ENCODE results near the gene HDAC1. TPM values are rescaled to one million over a fixed set of nuclear protein-coding genes. Genes with fewer than 3 reads are reported as not detected.

HDAC1 gene
- total and polyA plus RNA-seq, 2 donors (not counting 1 experiment from before 2014, with no cell fraction given) = 100 to 159 TPM

DNA sequence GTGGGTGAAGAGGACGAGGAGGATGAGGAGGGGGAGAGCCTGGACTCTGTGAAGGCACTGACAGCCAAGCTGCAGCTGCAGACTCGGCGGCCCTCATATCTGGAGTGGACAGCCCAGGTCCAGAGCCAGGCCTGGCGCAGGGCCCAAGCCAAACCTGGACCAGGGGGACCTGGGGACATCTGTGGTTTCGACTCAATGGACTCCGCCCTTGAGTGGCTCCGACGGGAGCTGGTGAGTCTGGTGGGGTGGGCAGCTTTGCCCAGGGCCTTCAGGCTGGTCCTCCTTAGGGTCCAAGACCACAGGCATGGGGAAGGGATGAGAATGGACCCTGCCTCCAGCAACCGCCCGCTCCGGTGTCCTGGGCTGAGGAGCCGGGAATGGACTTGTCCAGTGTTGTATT, 44.4 kb upstream of the HDAC1 start:
- no peak for DNase-seq (ENCODE audit: low read depth in 2 of 2)
- Histone ChIP-seq H2AFZ (ENCODE audit: low read length) (no peak overlapping the region), H3K36me3 (ENCODE audit: control insufficient read depth, insufficient read depth, low read length) (no peaks in the 10 kb centered on the region), H3K9ac (ENCODE audit: insufficient read depth, low read length) (no peak overlapping the region), H3K4me1 (ENCODE audit: control insufficient read depth, extremely low read depth, insufficient read depth, low read length) (peaks cover 15% of the 10 kb centered on the region), H3K4me3 (replicated peaks in 1 of 4; ENCODE audit: control extremely low read depth in 1 of 4, insufficient read depth in 1 of 4, low read depth in 3 of 4, low read length in 4 of 4) (no peak overlapping the region), H3K4me2 (ENCODE audit: extremely low read depth, insufficient read depth, low read length) (no peak overlapping the region), H3K9me3 (ENCODE audit: control insufficient read depth, insufficient read depth, low read depth, low read length) (no peaks in the 10 kb centered on the region), H3K27me3 (ENCODE audit: control insufficient read depth, insufficient read depth, low read length) (no peaks in the 10 kb centered on the region), H4K20me1 (ENCODE audit: control insufficient read depth, extremely low read depth, insufficient read depth, low read length) (no peaks in the 10 kb centered on the region), H3K79me2 (ENCODE audit: control insufficient read depth, insufficient read depth, low read length) (no peaks in the 10 kb centered on the region), H3K27ac (ENCODE audit: insufficient read depth, low read length) (peak overlapping the region; percentile 64)
- no peak for TF ChIP-seq EZH2 (IDR thresholded peaks at IDR 0.05; ENCODE audit: low read length, missing control alignments)
- TF ChIP-seq, protein P1, sequence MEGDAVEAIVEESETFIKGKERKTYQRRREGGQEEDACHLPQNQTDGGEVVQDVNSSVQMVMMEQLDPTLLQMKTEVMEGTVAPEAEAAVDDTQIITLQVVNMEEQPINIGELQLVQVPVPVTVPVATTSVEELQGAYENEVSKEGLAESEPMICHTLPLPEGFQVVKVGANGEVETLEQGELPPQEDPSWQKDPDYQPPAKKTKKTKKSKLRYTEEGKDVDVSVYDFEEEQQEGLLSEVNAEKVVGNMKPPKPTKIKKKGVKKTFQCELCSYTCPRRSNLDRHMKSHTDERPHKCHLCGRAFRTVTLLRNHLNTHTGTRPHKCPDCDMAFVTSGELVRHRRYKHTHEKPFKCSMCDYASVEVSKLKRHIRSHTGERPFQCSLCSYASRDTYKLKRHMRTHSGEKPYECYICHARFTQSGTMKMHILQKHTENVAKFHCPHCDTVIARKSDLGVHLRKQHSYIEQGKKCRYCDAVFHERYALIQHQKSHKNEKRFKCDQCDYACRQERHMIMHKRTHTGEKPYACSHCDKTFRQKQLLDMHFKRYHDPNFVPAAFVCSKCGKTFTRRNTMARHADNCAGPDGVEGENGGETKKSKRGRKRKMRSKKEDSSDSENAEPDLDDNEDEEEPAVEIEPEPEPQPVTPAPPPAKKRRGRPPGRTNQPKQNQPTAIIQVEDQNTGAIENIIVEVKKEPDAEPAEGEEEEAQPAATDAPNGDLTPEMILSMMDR (conservative IDR thresholded peaks at IDR 0.05 in 1 of 2, IDR thresholded peaks at IDR 0.05 in 1 of 2; ENCODE audit: low read depth in 1 of 2, low read length in 2 of 2) = no peak

DNA sequence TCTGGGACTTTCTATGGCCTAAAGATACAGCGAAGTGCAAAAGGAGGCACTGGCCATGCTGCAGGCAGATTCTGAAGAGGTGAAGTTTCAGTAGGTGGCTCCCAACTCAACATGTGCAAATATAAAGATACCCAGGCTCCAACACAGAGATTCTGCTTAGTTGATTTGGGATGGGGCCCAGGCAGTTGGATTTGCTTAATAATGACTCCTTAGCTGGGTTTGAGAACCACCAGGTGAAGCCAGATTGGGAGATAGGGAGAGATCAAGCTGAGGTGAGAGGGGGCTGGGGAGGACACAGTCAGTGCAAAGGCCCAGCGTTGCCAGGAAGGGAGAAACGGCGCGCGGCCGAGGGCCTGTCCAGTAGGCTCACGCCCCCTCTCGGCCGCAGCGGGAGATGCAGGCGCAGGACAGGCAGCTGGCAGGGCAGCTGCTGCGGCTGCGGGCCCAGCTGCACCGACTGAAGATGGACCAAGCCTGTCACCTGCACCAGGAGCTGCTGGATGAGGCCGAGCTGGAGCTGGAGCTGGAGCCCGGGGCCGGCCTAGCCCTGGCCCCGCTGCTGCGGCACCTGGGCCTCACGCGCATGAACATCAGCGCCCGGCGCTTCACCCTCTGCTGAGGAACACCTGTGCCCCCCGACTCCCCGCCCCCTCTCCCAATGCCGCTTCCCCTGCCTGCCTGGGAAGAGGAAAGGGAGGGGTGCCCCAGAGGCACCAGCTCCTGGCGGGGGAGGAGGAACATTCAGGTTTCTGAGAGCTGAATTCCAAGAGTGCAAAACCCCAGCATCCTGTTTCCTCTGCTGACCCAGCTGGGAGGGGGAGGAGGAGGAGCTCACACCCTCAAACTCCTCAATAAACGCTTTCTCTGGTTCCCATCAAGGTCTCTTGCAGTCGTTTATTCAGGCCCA, 43.6 kb upstream of the HDAC1 start:
- Histone ChIP-seq H3K4me3 (replicated peaks in 1 of 4; ENCODE audit: control extremely low read depth in 1 of 4, insufficient read depth in 1 of 4, low read depth in 3 of 4, low read length in 4 of 4) (no peak overlapping the region), H3K9me3 (ENCODE audit: control insufficient read depth, insufficient read depth, low read depth, low read length) (no peaks in the 10 kb centered on the region), H3K79me2 (ENCODE audit: control insufficient read depth, insufficient read depth, low read length) (no peaks in the 10 kb centered on the region), H3K27ac (ENCODE audit: insufficient read depth, low read length) (peak overlapping the region; percentile 64), H3K9ac (ENCODE audit: insufficient read depth, low read length) (no peak overlapping the region), H3K27me3 (ENCODE audit: control insufficient read depth, insufficient read depth, low read length) (no peaks in the 10 kb centered on the region), H3K4me1 (ENCODE audit: control insufficient read depth, extremely low read depth, insufficient read depth, low read length) (peaks cover 13% of the 10 kb centered on the region), H3K4me2 (ENCODE audit: extremely low read depth, insufficient read depth, low read length) (peak overlapping the region; percentile 10), H4K20me1 (ENCODE audit: control insufficient read depth, extremely low read depth, insufficient read depth, low read length) (no peaks in the 10 kb centered on the region), H2AFZ (ENCODE audit: low read length) (no peak overlapping the region), H3K36me3 (ENCODE audit: control insufficient read depth, insufficient read depth, low read length) (no peaks in the 10 kb centered on the region)
- DNase-seq (ENCODE audit: low read depth in 2 of 2) = peak; percentile 52 to 60
- TF ChIP-seq, protein P1 (conservative IDR thresholded peaks at IDR 0.05 in 1 of 2, IDR thresholded peaks at IDR 0.05 in 1 of 2; ENCODE audit: low read depth in 1 of 2, low read length in 2 of 2) = peak; percentile 71 to 73
- no peak for TF ChIP-seq EZH2 (IDR thresholded peaks at IDR 0.05; ENCODE audit: low read length, missing control alignments)

DNA sequence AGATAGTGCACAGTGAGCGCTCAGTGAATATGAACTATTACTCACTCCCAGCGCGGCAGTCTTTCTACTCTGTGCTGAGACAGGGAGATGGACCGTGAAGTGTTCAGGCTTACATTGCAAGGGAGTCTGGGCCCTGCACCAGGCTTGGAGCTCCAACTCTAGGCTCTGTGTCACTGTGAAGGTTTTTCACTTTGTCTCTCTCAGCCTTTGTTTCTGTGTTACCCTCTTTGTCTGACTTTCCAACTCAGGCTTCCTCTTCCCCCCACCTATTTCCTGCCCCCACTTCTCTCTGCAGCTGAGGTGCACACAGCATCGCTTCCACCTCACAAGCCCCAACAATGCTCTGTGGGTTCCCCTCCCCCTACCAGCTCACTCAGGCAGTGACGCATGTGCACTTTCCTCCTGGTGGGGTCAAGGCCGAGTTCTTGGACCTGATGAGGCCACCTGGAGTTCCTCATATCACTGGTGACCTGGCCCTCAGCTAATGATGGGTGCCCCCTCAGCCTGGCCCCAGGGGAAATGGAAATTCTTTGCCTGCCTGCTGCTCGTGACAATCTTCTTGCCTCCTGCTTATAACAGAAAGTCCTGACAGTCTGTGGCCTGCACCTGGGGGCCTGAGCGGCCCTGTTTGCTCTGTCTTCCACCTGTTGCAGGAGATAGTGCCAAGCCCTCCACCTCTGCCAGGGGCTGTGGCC, 41.9 kb upstream of the HDAC1 start:
- Histone ChIP-seq H3K9ac (ENCODE audit: insufficient read depth, low read length) (no peak overlapping the region), H3K4me2 (ENCODE audit: extremely low read depth, insufficient read depth, low read length) (no peak overlapping the region), H3K36me3 (ENCODE audit: control insufficient read depth, insufficient read depth, low read length) (no peaks in the 10 kb centered on the region), H3K4me1 (ENCODE audit: control insufficient read depth, extremely low read depth, insufficient read depth, low read length) (peaks cover 13% of the 10 kb centered on the region), H4K20me1 (ENCODE audit: control insufficient read depth, extremely low read depth, insufficient read depth, low read length) (no peaks in the 10 kb centered on the region), H3K27ac (ENCODE audit: insufficient read depth, low read length) (no peak overlapping the region), H3K9me3 (ENCODE audit: control insufficient read depth, insufficient read depth, low read depth, low read length) (no peaks in the 10 kb centered on the region), H2AFZ (ENCODE audit: low read length) (no peak overlapping the region), H3K4me3 (replicated peaks in 1 of 4; ENCODE audit: control extremely low read depth in 1 of 4, insufficient read depth in 1 of 4, low read depth in 3 of 4, low read length in 4 of 4) (no peak overlapping the region), H3K79me2 (ENCODE audit: control insufficient read depth, insufficient read depth, low read length) (no peaks in the 10 kb centered on the region), H3K27me3 (ENCODE audit: control insufficient read depth, insufficient read depth, low read length) (no peaks in the 10 kb centered on the region)
- peak in 1 of 2 donors; percentile 35 for DNase-seq (ENCODE audit: low read depth in 2 of 2)
- TF ChIP-seq EZH2 (IDR thresholded peaks at IDR 0.05; ENCODE audit: low read length, missing control alignments) = no peak
- TF ChIP-seq, protein P1 (conservative IDR thresholded peaks at IDR 0.05 in 1 of 2, IDR thresholded peaks at IDR 0.05 in 1 of 2; ENCODE audit: low read depth in 1 of 2, low read length in 2 of 2) = no peak

Data from fibroblast of lung (primary cell).